A204.1 (cell line): ENCODE data around the gene C22orf42.
"Not testable (repeated sequence)": the region's sequence is repeated elsewhere in the genome, so short reads cannot be mapped to it uniquely, and the experiment has no call there.

Source experiments
- FAIRE-seq: peaks from 2 replicates; lab custom pipeline; 2012; peaks lifted over from hg19 to GRCh38; lab: Jason Lieb, UNC

The C22orf42 gene

DNA sequence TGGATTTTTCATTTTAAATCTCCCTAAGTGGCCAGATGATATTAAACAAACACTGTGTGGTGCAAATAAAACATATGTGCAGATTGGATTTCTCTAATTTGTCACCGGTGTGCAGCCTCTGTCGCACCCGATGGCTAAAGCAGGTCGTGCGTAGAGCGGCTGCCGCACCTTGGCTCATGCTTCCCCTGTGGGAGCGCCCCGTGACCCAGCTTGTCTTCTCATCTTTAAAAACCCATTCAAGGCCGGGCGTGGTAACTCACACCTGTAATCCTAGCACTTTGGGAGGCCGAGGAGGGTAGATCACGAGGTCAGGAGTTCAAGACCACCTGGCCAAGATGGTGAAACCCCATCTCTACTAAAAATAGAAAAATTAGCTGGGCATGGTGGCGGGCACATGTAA is 24.3 kb downstream of the C22orf42 start:
- not testable (repeated sequence) for FAIRE-seq

GRCh38 chr22:32132783-32133182 is 26.3 kb downstream of the C22orf42 start:
- no peak for FAIRE-seq

GRCh38 chr22:32132126-32132525 is 27.0 kb downstream of the C22orf42 start:
- no peak for FAIRE-seq

- no peak for FAIRE-seq
Observed at GRCh38 chr22:32130464-32130863, 28.6 kb downstream of the C22orf42 start.

- no peak for FAIRE-seq
Observed at GRCh38 chr22:32127904-32128303, 31.2 kb downstream of the C22orf42 start.

- FAIRE-seq: no peak
Observed at GRCh38 chr22:32123657-32124056, 35.4 kb downstream of the C22orf42 start.

DNA sequence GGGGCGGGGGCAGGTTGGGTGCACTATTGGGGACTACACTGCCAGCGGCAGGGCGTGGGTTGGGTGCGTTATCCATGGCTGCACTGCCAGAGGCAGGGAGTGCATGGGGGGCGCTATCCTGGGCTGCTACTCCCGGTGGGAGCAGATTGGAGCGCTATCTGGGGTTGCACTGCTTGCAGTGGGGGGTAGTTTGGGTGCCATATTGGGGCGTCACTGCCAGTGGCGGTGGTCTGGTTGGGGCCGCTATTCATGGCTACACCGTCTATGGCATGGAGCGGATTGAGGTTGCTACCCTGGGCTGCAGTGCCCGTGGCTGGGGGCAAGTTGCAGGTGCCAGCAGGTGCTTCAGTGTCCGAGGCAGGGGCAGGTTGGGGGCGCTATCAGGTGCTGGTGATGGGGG is 36.2 kb downstream of the C22orf42 start:
- FAIRE-seq: no peak

GRCh38 chr22:32120603-32121002 is 38.5 kb downstream of the C22orf42 start:
- FAIRE-seq: no peak

DNA sequence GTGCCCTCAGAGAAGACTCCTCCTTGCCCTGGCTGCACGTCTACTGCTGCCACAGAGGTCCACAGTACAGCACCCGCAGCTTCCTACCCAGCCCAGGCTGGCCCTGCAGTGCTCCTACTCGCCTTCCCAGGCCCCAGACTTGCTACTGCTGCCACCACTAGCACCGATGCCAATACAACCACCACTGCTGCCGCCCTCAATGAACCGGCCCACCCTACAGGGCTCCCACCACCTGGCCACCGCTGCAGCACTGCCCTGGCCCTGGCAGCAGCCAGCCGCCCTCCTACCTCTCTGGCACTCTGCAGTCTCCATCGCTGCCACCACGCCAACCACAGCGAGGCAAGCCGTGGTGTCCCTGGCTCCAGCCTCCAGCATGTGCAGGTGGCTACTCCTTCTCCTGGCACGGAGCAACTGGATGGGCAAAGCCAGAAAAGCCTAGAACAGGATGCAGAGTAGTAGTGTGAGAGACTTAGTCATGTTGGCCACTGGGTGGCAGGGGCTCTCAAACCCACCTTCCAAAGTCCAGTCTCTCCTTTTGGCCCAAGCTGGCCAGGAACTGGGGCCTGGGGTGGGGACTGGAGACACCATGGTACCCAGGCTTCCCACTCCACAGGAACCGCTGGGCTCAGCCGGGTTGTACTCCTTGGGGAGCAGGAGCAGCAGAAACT is 39.4 kb downstream of the C22orf42 start:
- no peak for FAIRE-seq

DNA sequence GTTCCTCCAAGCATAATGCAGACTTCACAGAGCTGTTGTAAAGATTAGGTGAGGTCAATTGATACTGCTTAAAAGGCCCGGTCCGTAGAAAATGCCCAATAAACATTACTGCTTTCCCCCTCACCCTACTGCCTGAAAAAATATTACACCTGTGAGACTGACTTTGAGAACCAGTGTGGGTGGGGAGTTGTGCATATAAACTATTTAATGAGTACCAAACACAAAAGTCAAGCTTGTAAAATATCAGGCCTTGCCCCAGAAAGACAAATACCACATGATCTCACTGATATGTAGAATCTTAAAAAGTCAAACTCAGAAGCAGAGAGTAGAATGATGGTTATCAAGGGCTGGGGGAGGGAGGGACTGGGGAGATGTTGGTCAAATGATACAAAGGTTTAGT is 46.7 kb downstream of the C22orf42 start:
- FAIRE-seq: no peak

DNA sequence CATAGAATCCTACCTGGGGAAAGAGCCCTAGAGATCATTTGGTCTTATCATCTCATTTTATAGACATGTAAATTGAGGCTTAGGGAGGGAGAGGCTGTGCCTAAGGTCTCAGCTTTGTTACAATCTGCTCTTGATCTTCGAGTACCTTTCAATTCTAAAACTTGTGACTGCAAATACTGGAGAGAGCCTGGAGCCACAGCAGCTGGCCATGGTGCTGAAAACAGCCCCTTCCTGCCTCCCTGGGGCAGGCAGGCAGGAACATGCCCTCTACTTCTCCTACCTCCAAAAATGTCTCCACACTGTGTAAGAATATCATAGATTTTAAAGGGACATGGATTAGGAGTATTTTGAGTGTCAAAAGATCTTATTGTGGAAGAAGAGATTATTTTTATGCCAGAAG is 52.2 kb downstream of the C22orf42 start:
- FAIRE-seq: no peak

DNA sequence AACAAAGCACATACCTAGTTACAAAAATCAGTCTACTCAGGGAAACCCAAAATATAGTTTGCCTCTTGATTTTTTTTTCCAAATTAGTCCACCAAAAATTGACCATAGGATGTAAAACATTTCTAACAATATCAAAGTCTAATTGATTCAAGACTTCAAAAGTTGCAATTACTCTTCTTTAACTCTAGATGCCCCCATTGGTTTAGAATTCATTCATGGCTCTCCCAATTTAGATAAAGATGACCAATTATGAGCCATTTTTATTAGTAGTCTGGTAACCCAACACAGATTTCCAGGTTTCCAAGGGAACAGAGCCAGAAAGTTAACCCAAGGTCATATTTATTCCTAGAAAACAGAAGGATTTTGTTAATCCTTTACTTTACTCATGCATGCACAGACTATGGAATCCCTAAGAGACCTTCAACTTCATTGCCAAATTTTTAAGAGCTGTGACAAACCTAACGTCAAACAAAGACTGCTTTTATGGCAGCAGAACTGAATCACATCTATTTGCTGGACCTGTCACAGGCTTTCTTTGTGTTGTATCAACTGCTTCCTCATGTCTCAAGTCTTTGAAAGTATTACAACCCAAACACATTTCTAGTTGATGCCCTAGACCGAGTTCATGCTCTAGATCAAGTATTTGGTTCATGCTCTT is 55.3 kb downstream of the C22orf42 start:
- FAIRE-seq: peak; percentile 91

- no peak for FAIRE-seq
Observed at GRCh38 chr22:32100711-32101110, 58.4 kb downstream of the C22orf42 start.
